NCI-H128 (cell line): ENCODE results near the gene GPR17.

Source experiments
- DNase-seq: peaks from one replicate; lab custom pipeline; 2025; ENCODE audit not compliant: unreplicated experiment; lab: John Stamatoyannopoulos, UW

The GPR17 gene

DNA sequence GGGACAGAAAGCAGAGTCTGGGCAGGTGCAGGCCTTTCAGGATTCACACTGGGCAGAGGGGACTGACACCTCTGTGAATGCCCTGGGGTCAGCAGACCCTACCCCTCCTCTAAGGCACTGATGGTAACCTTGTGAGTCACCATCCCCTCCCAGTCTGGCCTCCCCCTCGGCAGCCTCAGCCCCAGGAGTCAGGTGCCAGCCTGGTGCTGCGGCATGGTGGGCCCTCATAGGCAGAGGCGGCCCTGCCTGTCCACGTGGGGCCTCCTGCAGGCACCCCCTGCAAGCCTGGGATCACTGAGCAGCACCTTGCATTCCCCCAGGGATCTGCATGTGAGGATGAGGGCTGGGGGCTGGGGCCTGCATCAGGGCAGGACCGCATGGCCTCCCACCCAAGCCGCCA is 4.8 kb upstream of the GPR17 start:
- DNase-seq = no peak

DNA sequence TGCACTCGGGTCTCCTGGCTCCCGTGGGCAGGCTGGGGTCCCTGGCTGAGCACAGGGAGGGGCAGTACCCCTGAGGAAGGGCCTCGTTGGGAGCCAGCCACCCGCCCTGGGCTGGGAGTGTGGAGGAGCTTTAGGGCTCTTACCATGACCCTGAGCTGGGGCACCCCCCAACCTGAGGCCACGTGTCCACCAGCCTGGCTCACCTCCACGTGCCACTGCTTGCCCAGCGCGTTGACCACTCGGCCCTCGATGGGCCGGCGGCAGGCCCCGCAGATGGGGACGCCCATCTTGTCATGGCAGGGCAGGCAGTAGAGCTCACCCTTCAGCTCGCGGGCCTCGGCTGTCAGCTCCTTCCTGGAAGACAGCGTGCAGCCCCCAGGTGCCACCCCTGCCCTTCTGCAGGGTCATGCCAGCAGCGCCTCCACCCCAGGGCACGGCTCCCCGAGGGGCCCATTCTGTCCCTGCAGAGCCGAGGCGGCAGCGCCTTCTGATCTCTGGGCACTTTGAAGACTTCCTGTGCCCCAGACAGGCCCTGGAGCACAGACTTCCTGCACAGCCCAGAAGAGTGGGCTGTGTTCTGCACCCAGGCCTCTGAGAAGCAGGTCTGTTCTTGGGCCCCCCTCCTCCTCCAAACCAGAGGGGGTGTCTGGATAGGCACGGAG is 4.0 kb upstream of the GPR17 start:
- no peak for DNase-seq

GRCh38 chr2:127642706-127643438 is 3.1 kb upstream of the GPR17 start:
- no peak for DNase-seq

GRCh38 chr2:127643439-127644065 is 2.4 kb upstream of the GPR17 start:
- DNase-seq = no peak

- DNase-seq = no peak
Measured at GRCh38 chr2:127644066-127645025, 1.6 kb upstream of the GPR17 start.

DNA sequence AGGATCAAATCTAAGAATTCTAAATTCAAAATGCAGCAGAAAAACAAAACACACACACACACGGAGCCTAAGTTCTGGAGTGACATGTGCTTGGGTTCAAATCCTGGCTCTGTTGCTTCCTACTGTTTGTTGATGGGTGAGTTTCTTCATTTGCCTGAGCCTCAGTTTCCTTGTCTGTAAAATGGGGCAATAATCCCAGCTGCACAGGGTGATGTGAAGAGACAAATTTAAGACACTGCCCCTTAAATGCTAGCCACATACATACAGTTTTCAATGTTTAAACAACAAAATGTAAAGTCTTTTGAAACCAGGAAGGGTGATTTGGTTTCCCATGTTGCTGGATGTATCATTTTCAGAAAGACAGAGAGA is 943 bp upstream of the GPR17 start:
- DNase-seq = no peak

DNA sequence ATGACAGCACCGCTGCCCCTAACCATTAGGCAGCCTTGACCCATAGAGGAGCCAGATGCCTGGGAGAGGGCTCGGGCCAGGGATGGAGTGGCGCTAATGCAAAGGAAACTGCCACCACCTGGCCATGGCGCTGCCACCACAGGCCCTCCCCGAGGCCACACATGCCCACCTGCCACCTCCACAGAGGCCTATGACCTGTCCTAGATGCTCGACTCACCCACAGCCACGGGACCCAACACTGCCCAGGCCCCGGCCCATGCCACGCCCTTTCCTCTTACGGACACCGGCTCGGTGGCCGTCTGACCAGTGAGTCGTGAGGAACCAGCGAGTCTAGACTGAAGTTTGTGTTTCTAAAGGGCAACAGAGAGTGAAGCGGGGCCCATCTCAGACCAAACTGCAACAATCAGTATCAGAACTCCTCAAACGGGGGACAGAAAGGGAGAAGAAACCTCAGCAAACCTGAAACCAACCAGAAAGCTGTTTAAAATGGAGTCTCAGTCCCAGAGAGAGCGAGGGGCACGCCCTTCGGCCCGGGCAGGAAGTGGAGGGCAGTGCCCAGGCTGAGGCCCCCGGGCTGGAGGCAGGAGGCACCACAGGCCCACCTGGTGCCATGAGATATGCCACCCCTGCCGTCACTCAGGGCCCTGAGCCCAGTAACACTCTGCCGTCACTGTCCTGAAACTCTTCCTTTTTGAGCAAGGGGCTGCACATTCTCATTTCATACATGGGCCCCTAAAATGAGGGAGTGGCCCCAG is 711 bp downstream of the GPR17 start:
- DNase-seq = no peak

GRCh38 chr2:127647242-127648190 is 1.6 kb downstream of the GPR17 start:
- DNase-seq = no peak

DNA sequence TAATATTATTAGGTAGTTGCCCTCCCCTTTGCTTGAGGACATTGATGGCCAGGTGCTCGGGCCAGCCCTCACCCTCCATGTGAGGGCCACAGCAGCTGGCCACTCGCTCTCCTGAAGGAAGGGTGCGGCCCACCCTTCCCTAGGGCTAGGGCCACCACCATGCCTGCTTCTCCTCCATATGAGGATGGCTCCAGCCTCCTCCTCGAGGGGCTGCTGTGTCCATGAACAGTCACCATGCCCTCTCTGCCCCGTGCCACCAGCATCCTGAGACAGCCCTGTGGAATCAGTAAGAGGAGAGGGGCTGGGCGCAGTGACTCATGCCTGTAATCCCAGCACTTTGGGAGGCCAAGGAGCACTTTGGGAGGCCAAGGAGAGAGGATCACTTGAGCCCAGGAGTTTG is 2.4 kb downstream of the GPR17 start:
- DNase-seq = no peak

GRCh38 chr2:127649100-127649611 is 3.2 kb downstream of the GPR17 start:
- DNase-seq = no peak

GRCh38 chr2:127649684-127650040 is 3.7 kb downstream of the GPR17 start:
- DNase-seq = peak; percentile 31

GRCh38 chr2:127650041-127650784 is 4.3 kb downstream of the GPR17 start:
- no peak for DNase-seq

- DNase-seq = no peak
Measured at GRCh38 chr2:127650785-127651380, 4.9 kb downstream of the GPR17 start.

DNA sequence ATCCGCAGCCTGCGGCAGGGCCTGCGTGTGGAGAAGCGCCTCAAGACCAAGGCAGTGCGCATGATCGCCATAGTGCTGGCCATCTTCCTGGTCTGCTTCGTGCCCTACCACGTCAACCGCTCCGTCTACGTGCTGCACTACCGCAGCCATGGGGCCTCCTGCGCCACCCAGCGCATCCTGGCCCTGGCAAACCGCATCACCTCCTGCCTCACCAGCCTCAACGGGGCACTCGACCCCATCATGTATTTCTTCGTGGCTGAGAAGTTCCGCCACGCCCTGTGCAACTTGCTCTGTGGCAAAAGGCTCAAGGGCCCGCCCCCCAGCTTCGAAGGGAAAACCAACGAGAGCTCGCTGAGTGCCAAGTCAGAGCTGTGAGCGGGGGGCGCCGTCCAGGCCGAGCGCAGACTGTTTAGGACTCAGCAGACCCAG is 5.4 kb downstream of the GPR17 start:
- DNase-seq = no peak

- no peak for DNase-seq
Measured at GRCh38 chr2:127651971-127652550, 6.1 kb downstream of the GPR17 start.

GRCh38 chr2:127652786-127653357 is 6.9 kb downstream of the GPR17 start:
- DNase-seq = no peak

GRCh38 chr2:127653421-127654083 is 7.6 kb downstream of the GPR17 start:
- no peak for DNase-seq
